Fibroblast of mammary gland (primary cell): ENCODE data around the gene DIAPH1.
A peak's percentile ranks its signal among the peaks of the same experiment; 100 is the strongest.

Experiments
- DNase-seq: peaks from one replicate; pipeline ENCODE4 v3.0.0-alpha.2; 2010; ENCODE audit warnings: low read depth
- H3K4me3 ChIP-seq: 2 replicates; pipeline ENCODE4 v1.5.1; 2011; ENCODE audit warnings: low read depth, mild to moderate bottlenecking, low read length, moderate library complexity; ENCODE audit not compliant: control insufficient read depth
- TF ChIP-seq, protein P1 (sequence below): conservative IDR thresholded peaks from 2 replicates; pipeline ENCODE4 v1.5.1; 2011; ENCODE audit warnings: low read depth, low read length, inconsistent platforms; ENCODE audit not compliant: control insufficient read depth, insufficient read depth

Gene DIAPH1

GRCh38 chr5:141478321-141478945, 140.4 kb downstream of the DIAPH1 start:
- peak overlapping the region; percentile 93 for H3K4me3 ChIP-seq
- TF ChIP-seq, protein P1, sequence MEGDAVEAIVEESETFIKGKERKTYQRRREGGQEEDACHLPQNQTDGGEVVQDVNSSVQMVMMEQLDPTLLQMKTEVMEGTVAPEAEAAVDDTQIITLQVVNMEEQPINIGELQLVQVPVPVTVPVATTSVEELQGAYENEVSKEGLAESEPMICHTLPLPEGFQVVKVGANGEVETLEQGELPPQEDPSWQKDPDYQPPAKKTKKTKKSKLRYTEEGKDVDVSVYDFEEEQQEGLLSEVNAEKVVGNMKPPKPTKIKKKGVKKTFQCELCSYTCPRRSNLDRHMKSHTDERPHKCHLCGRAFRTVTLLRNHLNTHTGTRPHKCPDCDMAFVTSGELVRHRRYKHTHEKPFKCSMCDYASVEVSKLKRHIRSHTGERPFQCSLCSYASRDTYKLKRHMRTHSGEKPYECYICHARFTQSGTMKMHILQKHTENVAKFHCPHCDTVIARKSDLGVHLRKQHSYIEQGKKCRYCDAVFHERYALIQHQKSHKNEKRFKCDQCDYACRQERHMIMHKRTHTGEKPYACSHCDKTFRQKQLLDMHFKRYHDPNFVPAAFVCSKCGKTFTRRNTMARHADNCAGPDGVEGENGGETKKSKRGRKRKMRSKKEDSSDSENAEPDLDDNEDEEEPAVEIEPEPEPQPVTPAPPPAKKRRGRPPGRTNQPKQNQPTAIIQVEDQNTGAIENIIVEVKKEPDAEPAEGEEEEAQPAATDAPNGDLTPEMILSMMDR, result peak; percentile 27
- DNase-seq, result peak; percentile 51

GRCh38 chr5:141477815-141478214, 141.0 kb downstream of the DIAPH1 start:
- H3K4me3 ChIP-seq, result peak overlapping the region; percentile 93
- DNase-seq, result no peak
- TF ChIP-seq, protein P1, result no peak

DNA sequence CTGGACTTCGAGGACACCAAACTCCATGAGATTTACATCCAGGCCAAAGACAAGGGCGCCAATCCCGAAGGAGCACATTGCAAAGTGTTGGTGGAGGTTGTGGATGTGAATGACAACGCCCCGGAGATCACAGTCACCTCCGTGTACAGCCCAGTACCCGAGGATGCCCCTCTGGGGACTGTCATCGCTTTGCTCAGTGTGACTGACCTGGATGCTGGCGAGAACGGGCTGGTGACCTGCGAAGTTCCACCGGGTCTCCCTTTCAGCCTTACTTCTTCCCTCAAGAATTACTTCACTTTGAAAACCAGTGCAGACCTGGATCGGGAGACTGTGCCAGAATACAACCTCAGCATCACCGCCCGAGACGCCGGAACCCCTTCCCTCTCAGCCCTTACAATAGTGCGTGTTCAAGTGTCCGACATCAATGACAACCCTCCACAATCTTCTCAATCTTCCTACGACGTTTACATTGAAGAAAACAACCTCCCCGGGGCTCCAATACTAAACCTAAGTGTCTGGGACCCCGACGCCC, 141.7 kb downstream of the DIAPH1 start:
- H3K4me3 ChIP-seq, result peak overlapping the region; percentile 93
- no peak for DNase-seq
- TF ChIP-seq, protein P1, result no peak

- peak; percentile 82 for DNase-seq
- TF ChIP-seq, protein P1, result no peak
- H3K4me3 ChIP-seq, result peak overlapping the region; percentile 93
These were observed 142.5 kb downstream of the DIAPH1 start for GRCh38 chr5:141476132-141476911.

- TF ChIP-seq, protein P1, result no peak
- peak; percentile 95 for DNase-seq
These were observed 143.1 kb downstream of the DIAPH1 start, which contains the start of gene PCDHGC3 for GRCh38 chr5:141475625-141476131. PCDHGC3 (plus strand) TSS chr5:141475966; CDS start chr5:141476117, 151 bp downstream.

DNA sequence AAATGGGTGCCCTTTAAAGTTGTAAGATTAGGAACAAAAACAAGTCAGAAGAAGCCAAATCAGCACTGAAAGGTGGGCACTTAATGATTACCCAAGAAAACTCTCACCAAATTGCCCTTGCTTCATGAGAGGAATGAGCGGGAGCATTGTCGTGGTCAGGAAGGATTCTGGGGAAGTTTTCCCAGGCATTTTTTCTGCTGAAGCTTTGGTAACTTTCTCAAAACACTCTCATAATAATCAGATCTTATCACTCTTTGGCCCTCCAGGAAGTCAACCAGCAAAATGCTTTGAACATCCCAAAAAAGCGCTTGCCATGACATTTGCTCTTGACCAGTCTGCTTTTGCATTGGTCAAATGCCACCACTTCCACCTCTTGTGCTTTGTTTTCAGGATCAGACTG, 153.4 kb downstream of the DIAPH1 start:
- no peak for DNase-seq
- no peak overlapping the region for H3K4me3 ChIP-seq
- TF ChIP-seq, protein P1, result no peak

More at GRCh38 chr5:141475625-141476131, 143.1 kb downstream of the DIAPH1 start, which contains the start of gene PCDHGC3:
- peak within 1 kb of the TSS; percentile 93 for H3K4me3 ChIP-seq
